ENCODE measurements around the gene GPS2.

GRCh38 chr17:7363311-7363710 is 48.2 kb upstream of the GPS2 start:
- TF ChIP-seq CTCF (conservative IDR thresholded peaks at IDR 0.05 in 1 of 2, IDR thresholded peaks at IDR 0.05 in 1 of 2; ENCODE audit: low read depth in 1 of 2, low read length in 2 of 2) = no peak
- no peak for TF ChIP-seq EZH2 (IDR thresholded peaks at IDR 0.05; ENCODE audit: low read length, missing control alignments)
